Uterus (tissue), 2 donors: ENCODE data around the gene EIF2S3.

Experiments
- CTCF ChIP-seq, 4 experiments: fragments of 200-600 bp in 2 of 4; fragments of 450-650 bp in 2 of 4; sonication (generic) in 2 of 4; IDR thresholded peaks; one replicate each; pipeline ENCODE4 v1.5.1; 2016 to 2019; ENCODE audit warnings: antibody characterized with exemption in 4 of 4, mild to moderate bottlenecking in 2 of 4, moderate library complexity in 1 of 4
- POLR2A ChIP-seq, 2 donors: fragments of 450-650 bp; IDR thresholded peaks; one replicate each; pipeline ENCODE4 v1.6.1; 2016; ENCODE audit warnings: antibody characterized with exemption in 2 of 2, mild to moderate bottlenecking in 1 of 2, moderate library complexity in 1 of 2

GRCh38 chrX:24054182-24055042 is at the start of gene EIF2S3:
- TF ChIP-seq CTCF (IDR thresholded peaks at IDR 0.05) = peak; percentile 47 to 67 (median 56)
- TF ChIP-seq POLR2A (IDR thresholded peaks at IDR 0.05) = peak in 1 of 2 donors; percentile 33
